Endothelial cell (in vitro differentiated cells): Measurements from ENCODE around the gene SLC7A8. TPM values are rescaled to one million over a fixed set of nuclear protein-coding genes. Genes with fewer than 3 reads are reported as not detected.

ENCODE experiments used
- DNase-seq: peaks from one replicate; pipeline ENCODE4 v3.0.0; 2021; ENCODE audit warnings: low spot score
- H3K27ac Mint-ChIP-seq: one replicate; pipeline ENCODE4 v1.8.0; 2021; ENCODE audit warnings: mixed read lengths, inconsistent platforms; ENCODE audit not compliant: unreplicated experiment
- H3K27me3 Mint-ChIP-seq: one replicate; pipeline ENCODE4 v1.8.0; 2021; ENCODE audit warnings: mild to moderate bottlenecking, moderate library complexity, mixed read lengths, inconsistent platforms; ENCODE audit not compliant: unreplicated experiment
- H3K36me3 Mint-ChIP-seq: one replicate; pipeline ENCODE4 v1.8.0; 2021; ENCODE audit warnings: mild to moderate bottlenecking, low read depth, mixed read lengths, inconsistent platforms; ENCODE audit not compliant: unreplicated experiment
- H3K4me1 Mint-ChIP-seq: one replicate; pipeline ENCODE4 v1.8.0; 2021; ENCODE audit warnings: mild to moderate bottlenecking, mixed read lengths, inconsistent platforms; ENCODE audit not compliant: unreplicated experiment
- H3K4me3 Mint-ChIP-seq: one replicate; pipeline ENCODE4 v1.8.0; 2021; ENCODE audit warnings: mild to moderate bottlenecking, mixed read lengths, inconsistent platforms; ENCODE audit not compliant: unreplicated experiment
- H3K9me3 Mint-ChIP-seq: one replicate; pipeline ENCODE4 v1.8.0; 2021; ENCODE audit warnings: mixed read lengths, inconsistent platforms; ENCODE audit not compliant: unreplicated experiment
- total RNA-seq: library from RNA; stranded (reverse); fragmentation: NEBNext Ultra II Directional; extraction: Animal tissue kit (Norgen Biotek cat#: 25700); gene quantifications from one replicate; pipeline ENCODE4 v1.2.1, GENCODE V29; 2021; ENCODE audit not compliant: unreplicated experiment
- TF ChIP-seq, protein P1 (sequence below): fragments of 200-600 bp; sonication (generic); IDR thresholded peaks from one replicate; pipeline ENCODE4 v1.5.0; 2021; ENCODE audit warnings: antibody characterized with exemption; ENCODE audit not compliant: unreplicated experiment

Gene SLC7A8
- total RNA-seq, 1 donor from 2014 or later = 24.3 TPM

DNA sequence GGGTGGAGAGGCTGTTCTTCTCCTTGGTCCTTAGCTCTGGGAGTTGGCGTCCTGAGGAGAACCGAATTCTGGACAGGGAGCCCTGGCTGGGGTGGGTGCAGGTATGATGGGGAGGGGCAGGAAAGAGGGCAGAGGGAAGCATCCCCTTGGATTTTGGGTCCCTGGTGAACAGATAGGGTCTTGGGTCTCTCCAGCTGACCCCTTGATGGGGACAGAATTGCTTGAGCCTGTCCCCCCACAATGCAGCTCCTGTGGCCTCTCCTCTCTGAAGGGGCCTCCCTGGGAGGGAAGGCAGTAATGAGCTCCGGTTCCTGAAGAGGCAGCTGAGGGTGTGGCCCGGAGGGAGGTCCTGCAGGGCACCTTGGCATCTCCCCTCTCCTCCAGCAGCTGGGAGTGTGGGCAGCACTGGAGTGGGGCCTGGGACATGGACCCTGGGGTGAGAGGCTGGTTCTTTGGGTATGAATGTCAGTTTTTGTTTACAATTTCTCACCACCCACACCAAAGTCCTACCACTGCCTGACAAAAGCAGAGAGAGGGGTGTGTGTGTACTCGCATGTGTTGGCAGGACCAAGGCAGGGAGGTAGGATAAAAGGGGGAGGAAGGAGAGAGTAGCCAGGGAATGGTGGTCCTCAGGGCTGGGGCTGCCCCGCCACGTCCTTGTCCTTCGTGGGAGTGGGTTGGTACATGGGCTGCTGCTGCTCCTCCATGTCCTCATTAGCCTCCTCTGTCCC, 56.7 kb downstream of the SLC7A8 start:
- TF ChIP-seq, protein P1, sequence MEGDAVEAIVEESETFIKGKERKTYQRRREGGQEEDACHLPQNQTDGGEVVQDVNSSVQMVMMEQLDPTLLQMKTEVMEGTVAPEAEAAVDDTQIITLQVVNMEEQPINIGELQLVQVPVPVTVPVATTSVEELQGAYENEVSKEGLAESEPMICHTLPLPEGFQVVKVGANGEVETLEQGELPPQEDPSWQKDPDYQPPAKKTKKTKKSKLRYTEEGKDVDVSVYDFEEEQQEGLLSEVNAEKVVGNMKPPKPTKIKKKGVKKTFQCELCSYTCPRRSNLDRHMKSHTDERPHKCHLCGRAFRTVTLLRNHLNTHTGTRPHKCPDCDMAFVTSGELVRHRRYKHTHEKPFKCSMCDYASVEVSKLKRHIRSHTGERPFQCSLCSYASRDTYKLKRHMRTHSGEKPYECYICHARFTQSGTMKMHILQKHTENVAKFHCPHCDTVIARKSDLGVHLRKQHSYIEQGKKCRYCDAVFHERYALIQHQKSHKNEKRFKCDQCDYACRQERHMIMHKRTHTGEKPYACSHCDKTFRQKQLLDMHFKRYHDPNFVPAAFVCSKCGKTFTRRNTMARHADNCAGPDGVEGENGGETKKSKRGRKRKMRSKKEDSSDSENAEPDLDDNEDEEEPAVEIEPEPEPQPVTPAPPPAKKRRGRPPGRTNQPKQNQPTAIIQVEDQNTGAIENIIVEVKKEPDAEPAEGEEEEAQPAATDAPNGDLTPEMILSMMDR = no peak
- Mint-ChIP-seq H3K9me3 (no peaks in the 10 kb centered on the region), H3K27me3 (peaks cover 7% of the 10 kb centered on the region), H3K4me3 (no peak overlapping the region), H3K4me1 (peaks cover 36% of the 10 kb centered on the region), H3K27ac (no peak overlapping the region), H3K36me3 (peaks cover 16% of the 10 kb centered on the region)
- DNase-seq = no peak

- no peak for DNase-seq
- no peaks in the 10 kb centered on the region for H3K9me3 Mint-ChIP-seq
- peaks cover 43% of the 10 kb centered on the region for H3K4me1 Mint-ChIP-seq
- H3K36me3 Mint-ChIP-seq = peaks cover 16% of the 10 kb centered on the region
- H3K4me3 Mint-ChIP-seq = no peak overlapping the region
- TF ChIP-seq, protein P1 = no peak
- H3K27ac Mint-ChIP-seq = peak overlapping the region; percentile 55
- peaks cover 7% of the 10 kb centered on the region for H3K27me3 Mint-ChIP-seq
Measured at GRCh38 chr14:23125933-23126524, 57.4 kb downstream of the SLC7A8 start.

DNA sequence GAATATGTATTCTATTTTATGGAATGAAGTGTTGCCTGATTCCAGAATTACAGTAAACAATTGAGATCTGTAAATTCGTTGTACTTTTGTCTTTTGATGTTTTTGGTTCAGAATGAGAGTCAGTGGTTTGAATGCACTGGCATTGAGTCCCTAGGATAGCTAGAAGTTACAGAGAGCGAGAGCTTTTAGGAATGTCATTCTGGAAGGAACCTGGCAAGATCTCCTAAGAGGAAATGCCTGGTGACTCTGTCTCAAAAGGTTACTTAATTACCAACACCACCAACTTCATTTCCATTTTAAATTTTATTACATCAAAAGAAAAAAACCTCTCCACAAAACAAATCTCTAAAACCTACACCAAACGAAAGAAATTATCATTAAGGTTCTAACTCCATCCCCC, 58.4 kb downstream of the SLC7A8 start:
- Mint-ChIP-seq H3K9me3 (no peaks in the 10 kb centered on the region), H3K27ac (peak overlapping the region; percentile 41), H3K4me3 (no peak overlapping the region), H3K27me3 (peaks cover 7% of the 10 kb centered on the region), H3K36me3 (peaks cover 20% of the 10 kb centered on the region), H3K4me1 (peaks cover 53% of the 10 kb centered on the region)
- no peak for DNase-seq
- TF ChIP-seq, protein P1 = no peak

- no peaks in the 10 kb centered on the region for H3K9me3 Mint-ChIP-seq
- peaks cover 7% of the 10 kb centered on the region for H3K27me3 Mint-ChIP-seq
- no peak overlapping the region for H3K27ac Mint-ChIP-seq
- peaks cover 20% of the 10 kb centered on the region for H3K36me3 Mint-ChIP-seq
- TF ChIP-seq, protein P1 = no peak
- peaks cover 56% of the 10 kb centered on the region for H3K4me1 Mint-ChIP-seq
- H3K4me3 Mint-ChIP-seq = no peak overlapping the region
- no peak for DNase-seq
Measured at GRCh38 chr14:23124337-23124954, 59.0 kb downstream of the SLC7A8 start.

- peaks cover 53% of the 10 kb centered on the region for H3K4me1 Mint-ChIP-seq
- DNase-seq = no peak
- TF ChIP-seq, protein P1 = no peak
- no peaks in the 10 kb centered on the region for H3K9me3 Mint-ChIP-seq
- peaks cover 7% of the 10 kb centered on the region for H3K27me3 Mint-ChIP-seq
- H3K27ac Mint-ChIP-seq = no peak overlapping the region
- peaks cover 14% of the 10 kb centered on the region for H3K36me3 Mint-ChIP-seq
- H3K4me3 Mint-ChIP-seq = no peak overlapping the region
Measured at GRCh38 chr14:23123419-23123818, 60.0 kb downstream of the SLC7A8 start.
